Measurements from ENCODE around the gene ACTN4.

Gene ACTN4

GRCh38 chr19:38678217-38678890, 30.9 kb downstream of the ACTN4 start:
- no peak for DNase-seq (ENCODE audit: low read depth)

- DNase-seq (ENCODE audit: low read depth), result no peak
Observed at GRCh38 chr19:38678891-38679494, 31.5 kb downstream of the ACTN4 start.

GRCh38 chr19:38679839-38680238, 32.4 kb downstream of the ACTN4 start:
- DNase-seq (ENCODE audit: low read depth), result no peak

GRCh38 chr19:38682195-38682867, 34.9 kb downstream of the ACTN4 start:
- DNase-seq (ENCODE audit: low read depth), result no peak

- DNase-seq (ENCODE audit: low read depth), result no peak
Observed at GRCh38 chr19:38682872-38683392, 35.5 kb downstream of the ACTN4 start.

- no peak for DNase-seq (ENCODE audit: low read depth)
Observed at GRCh38 chr19:38683393-38684077, 36.1 kb downstream of the ACTN4 start.

GRCh38 chr19:38684078-38684861, 36.8 kb downstream of the ACTN4 start:
- no peak for DNase-seq (ENCODE audit: low read depth)

GRCh38 chr19:38684862-38685665, 37.6 kb downstream of the ACTN4 start:
- no peak for DNase-seq (ENCODE audit: low read depth)

- DNase-seq (ENCODE audit: low read depth), result no peak
Observed at GRCh38 chr19:38685666-38686529, 38.4 kb downstream of the ACTN4 start.

GRCh38 chr19:38686530-38686888, 39.1 kb downstream of the ACTN4 start:
- DNase-seq (ENCODE audit: low read depth), result no peak

- DNase-seq (ENCODE audit: low read depth), result no peak
Observed at GRCh38 chr19:38687837-38688378, 40.5 kb downstream of the ACTN4 start.

GRCh38 chr19:38690146-38690545, 42.7 kb downstream of the ACTN4 start:
- no peak for DNase-seq (ENCODE audit: low read depth)

- DNase-seq (ENCODE audit: low read depth), result no peak
Observed at GRCh38 chr19:38690832-38691231, 43.4 kb downstream of the ACTN4 start.

GRCh38 chr19:38691938-38692457, 44.5 kb downstream of the ACTN4 start:
- no peak for DNase-seq (ENCODE audit: low read depth)

- no peak for DNase-seq (ENCODE audit: low read depth)
Observed at GRCh38 chr19:38692458-38693379, 45.3 kb downstream of the ACTN4 start.

GRCh38 chr19:38693380-38694223, 46.2 kb downstream of the ACTN4 start:
- DNase-seq (ENCODE audit: low read depth), result no peak

- DNase-seq (ENCODE audit: low read depth), result no peak
Observed at GRCh38 chr19:38695317-38695683, 47.9 kb downstream of the ACTN4 start.
